Heart left ventricle (tissue), 13 donors: ENCODE data around the gene MYO1E.

Experiments
- CTCF ChIP-seq, 12 donors: fragments of 200-600 bp; sonication (generic) in 4 of 12; IDR thresholded peaks; one replicate each; pipeline versions ENCODE4 v1.5.0 to v1.8.0; 2018 to 2022; ENCODE audit warnings: antibody characterized with exemption in 12 of 12, mild to moderate bottlenecking in 5 of 12
- POLR2A ChIP-seq, 2 donors: fragments of 450-650 bp; IDR thresholded peaks; one replicate each; pipeline ENCODE4 v1.6.1; 2017; ENCODE audit warnings: antibody characterized with exemption in 2 of 2, mild to moderate bottlenecking in 2 of 2, moderate library complexity in 2 of 2
- donor health status: ischemic (EF 13 %, LVEDD 7.1; RV severe dilation, severe dysfunction).
- donor health status: DM: no; HTN: yes; CAD: no.
- donor health status: DM: no; HTN: no; CAD: no.
- donor health status: ischemic (EF 25% LVEDD 6.9; RV normal size, moderate dysfunction).
- donor health status: ischemic (EF 25% LVEDD 5.7; RV mildly dilated, moderate dysfunction).
- donor health status: ischemic (EF 35%, LVEDD 5.7; RV mildly dilated, moderate dysfunction).
- donor health status: nonischemic (EF 11% LVEDD 7.7; RV severe dilation, severe dysfunction).
- donor health status: DM: yes; HTN: yes; CAD: no.
- donor health status: PGD.
- donor health status: ischemic (EF 29% LVEDD 5.4; RV normal size, mild dysfunction).
- donor health status: nonischemic (EF 23%, LVEDD 6.1; RV moderate dilation, normal function).

GRCh38 chr15:59405079-59405478 is 32.4 kb upstream of the MYO1E start:
- TF ChIP-seq POLR2A (IDR thresholded peaks at IDR 0.05) (no peak), CTCF (IDR thresholded peaks at IDR 0.05) (no peak)
